ENCODE measurements around the gene TNFAIP1.
"Not testable (repeated sequence)": the region's sequence is repeated elsewhere in the genome, so short reads cannot be mapped to it uniquely, and the experiment has no call there.

Gene TNFAIP1

GRCh38 chr17:28325211-28325610, 10.3 kb upstream of the TNFAIP1 start:
- no peak for DNase-seq

- no peak for DNase-seq
Measured at GRCh38 chr17:28326114-28326513, 9.4 kb upstream of the TNFAIP1 start.

- no peak for DNase-seq
Measured at GRCh38 chr17:28327031-28327607, 8.4 kb upstream of the TNFAIP1 start.

- DNase-seq: no peak
Measured at GRCh38 chr17:28327709-28328108, 7.9 kb upstream of the TNFAIP1 start.

GRCh38 chr17:28328325-28328724, 7.2 kb upstream of the TNFAIP1 start:
- no peak for DNase-seq

GRCh38 chr17:28330671-28331070, 4.9 kb upstream of the TNFAIP1 start:
- no peak for DNase-seq

GRCh38 chr17:28331891-28332420, 3.6 kb upstream of the TNFAIP1 start:
- DNase-seq: no peak

- DNase-seq: no peak
Measured at GRCh38 chr17:28333083-28333746, 2.3 kb upstream of the TNFAIP1 start.

- no peak for DNase-seq
Measured at GRCh38 chr17:28334171-28334570, 1.4 kb upstream of the TNFAIP1 start.

GRCh38 chr17:28334666-28335200, 828 bp upstream of the TNFAIP1 start:
- no peak for DNase-seq

GRCh38 chr17:28335959-28336871, 654 bp downstream of the TNFAIP1 start:
- peak in 3 of 6 experiments; percentile 19 to 27 (median 23) for DNase-seq

- no peak for DNase-seq
Measured at GRCh38 chr17:28338056-28338768, 2.7 kb downstream of the TNFAIP1 start.

GRCh38 chr17:28338769-28339212, 3.2 kb downstream of the TNFAIP1 start:
- DNase-seq: not testable (repeated sequence)

- no peak for DNase-seq
Measured at GRCh38 chr17:28339431-28339830, 3.9 kb downstream of the TNFAIP1 start.

GRCh38 chr17:28340374-28340773, 4.8 kb downstream of the TNFAIP1 start:
- no peak for DNase-seq

- no peak for DNase-seq
Measured at GRCh38 chr17:28341516-28341915, 6.0 kb downstream of the TNFAIP1 start.

- DNase-seq: no peak
Measured at GRCh38 chr17:28342313-28342712, 6.8 kb downstream of the TNFAIP1 start.

GRCh38 chr17:28343491-28343932, 8.0 kb downstream of the TNFAIP1 start:
- no peak for DNase-seq

GRCh38 chr17:28344011-28344410, 8.4 kb downstream of the TNFAIP1 start:
- no peak for DNase-seq

- DNase-seq: no peak
Measured at GRCh38 chr17:28344435-28344901, 8.9 kb downstream of the TNFAIP1 start.

GRCh38 chr17:28345419-28346198, 10.0 kb downstream of the TNFAIP1 start:
- DNase-seq: no peak
